Upper lobe of left lung (tissue), 4 donors: ENCODE results near the gene RHOXF2B.
"Not testable (repeated sequence)": the region's sequence is repeated elsewhere in the genome, so short reads cannot be mapped to it uniquely, and the experiment has no call there.

Experiments used
- POLR2A ChIP-seq, 4 donors: fragments of 450-650 bp; IDR thresholded peaks; one replicate each; pipeline ENCODE4 v1.5.1; 2016 to 2017; ENCODE audit warnings: antibody characterized with exemption in 4 of 4, mild to moderate bottlenecking in 2 of 4
- TF ChIP-seq, protein P1 (sequence below), 6 experiments: fragments of 450-650 bp in 4 of 6; fragments of 200-600 bp in 2 of 6; sonication (generic) in 2 of 6; IDR thresholded peaks; one replicate each; pipeline ENCODE4 v1.5.1; 2016 to 2019; ENCODE audit warnings: antibody characterized with exemption in 6 of 6

DNA sequence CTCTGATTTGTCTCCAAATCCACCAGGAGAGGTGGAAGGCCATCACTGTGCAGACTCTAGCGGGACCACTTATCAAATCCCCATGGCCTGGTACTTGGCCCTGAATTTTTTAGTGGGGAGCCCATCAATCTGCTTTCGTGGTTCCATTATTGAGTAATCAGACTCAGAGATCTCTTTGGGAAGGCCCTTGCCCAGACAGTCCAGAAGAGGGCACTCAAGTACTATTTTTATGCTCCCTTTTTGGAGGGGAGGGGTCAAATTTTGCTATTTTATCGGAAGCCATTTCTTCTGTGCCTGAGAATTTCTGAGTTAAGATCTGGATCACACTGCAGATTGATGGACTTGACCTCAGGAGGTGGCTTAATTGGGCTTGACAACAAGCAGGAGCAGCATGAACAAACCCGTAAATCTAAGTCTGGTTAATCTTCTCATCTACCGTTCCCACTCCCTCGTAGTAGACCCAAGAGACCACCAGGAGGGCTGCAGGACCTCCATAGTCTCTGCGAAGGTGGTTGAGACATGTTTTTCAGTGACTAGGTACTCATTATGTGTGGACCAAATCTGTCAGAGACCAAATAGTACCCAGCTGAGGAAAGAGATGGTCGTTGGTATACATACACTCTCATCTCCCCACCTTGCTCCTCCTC lies 38.3 kb downstream of the RHOXF2B start:
- TF ChIP-seq, protein P1, sequence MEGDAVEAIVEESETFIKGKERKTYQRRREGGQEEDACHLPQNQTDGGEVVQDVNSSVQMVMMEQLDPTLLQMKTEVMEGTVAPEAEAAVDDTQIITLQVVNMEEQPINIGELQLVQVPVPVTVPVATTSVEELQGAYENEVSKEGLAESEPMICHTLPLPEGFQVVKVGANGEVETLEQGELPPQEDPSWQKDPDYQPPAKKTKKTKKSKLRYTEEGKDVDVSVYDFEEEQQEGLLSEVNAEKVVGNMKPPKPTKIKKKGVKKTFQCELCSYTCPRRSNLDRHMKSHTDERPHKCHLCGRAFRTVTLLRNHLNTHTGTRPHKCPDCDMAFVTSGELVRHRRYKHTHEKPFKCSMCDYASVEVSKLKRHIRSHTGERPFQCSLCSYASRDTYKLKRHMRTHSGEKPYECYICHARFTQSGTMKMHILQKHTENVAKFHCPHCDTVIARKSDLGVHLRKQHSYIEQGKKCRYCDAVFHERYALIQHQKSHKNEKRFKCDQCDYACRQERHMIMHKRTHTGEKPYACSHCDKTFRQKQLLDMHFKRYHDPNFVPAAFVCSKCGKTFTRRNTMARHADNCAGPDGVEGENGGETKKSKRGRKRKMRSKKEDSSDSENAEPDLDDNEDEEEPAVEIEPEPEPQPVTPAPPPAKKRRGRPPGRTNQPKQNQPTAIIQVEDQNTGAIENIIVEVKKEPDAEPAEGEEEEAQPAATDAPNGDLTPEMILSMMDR (IDR thresholded peaks at IDR 0.05) = not testable (repeated sequence)
- TF ChIP-seq POLR2A (IDR thresholded peaks at IDR 0.05) = not testable (repeated sequence)
